ENCODE measurements around the gene C1orf21.

- TF ChIP-seq POLR2A (IDR thresholded peaks at IDR 0.05; ENCODE audit: low read depth, low read length) = no peak
- TF ChIP-seq PAX5 (IDR thresholded peaks at IDR 0.05; ENCODE audit: insufficient read depth, low read length, severe bottlenecking) = no peak
- TF ChIP-seq POLR2AphosphoS5 (IDR thresholded peaks at IDR 0.05; ENCODE audit: low read depth, low read length) = no peak
- no peak for TF ChIP-seq TAF1 (IDR thresholded peaks at IDR 0.05; ENCODE audit: low read depth, low read length)
- TF ChIP-seq SPI1 (IDR thresholded peaks at IDR 0.05; ENCODE audit: low read depth, low read length) = no peak
- no peak for TF ChIP-seq POU2F2 (IDR thresholded peaks at IDR 0.05; ENCODE audit: low read depth, low read length)
Observed at GRCh38 chr1:184497959-184498723, 111.3 kb downstream of the C1orf21 start.

All from GM12891 (cell line).